ENCODE results near the gene DOCK3. TPM values are rescaled to one million over a fixed set of nuclear protein-coding genes. Genes with fewer than 3 reads are reported as not detected.
"Not testable (repeated sequence)": the region's sequence is repeated elsewhere in the genome, so short reads cannot be mapped to it uniquely, and the experiment has no call there.

Gene DOCK3
- total RNA-seq, 1 experiment from 2014 or later: 2.2 TPM

DNA sequence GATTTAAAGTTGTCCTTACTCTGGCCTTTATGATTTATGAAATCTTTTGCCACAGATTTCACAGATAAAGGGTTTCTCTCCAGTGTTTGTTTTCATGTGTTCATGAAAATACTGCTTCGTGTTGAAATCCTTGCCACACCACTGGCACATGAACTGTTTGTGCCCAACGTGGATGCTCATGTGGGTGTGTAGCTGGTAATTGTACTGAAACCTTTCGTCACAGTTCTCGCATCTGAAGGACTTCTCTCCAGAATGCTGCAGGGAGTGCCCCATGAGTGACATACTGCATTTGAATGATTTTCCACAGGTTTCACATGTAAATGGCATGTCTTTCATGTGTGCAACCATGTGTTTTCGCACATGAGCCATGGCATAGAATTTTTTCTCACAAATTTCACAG, 111.9 kb downstream of the DOCK3 start:
- no peak for DNase-seq (ENCODE audit: extremely low read depth, low read depth)

DNA sequence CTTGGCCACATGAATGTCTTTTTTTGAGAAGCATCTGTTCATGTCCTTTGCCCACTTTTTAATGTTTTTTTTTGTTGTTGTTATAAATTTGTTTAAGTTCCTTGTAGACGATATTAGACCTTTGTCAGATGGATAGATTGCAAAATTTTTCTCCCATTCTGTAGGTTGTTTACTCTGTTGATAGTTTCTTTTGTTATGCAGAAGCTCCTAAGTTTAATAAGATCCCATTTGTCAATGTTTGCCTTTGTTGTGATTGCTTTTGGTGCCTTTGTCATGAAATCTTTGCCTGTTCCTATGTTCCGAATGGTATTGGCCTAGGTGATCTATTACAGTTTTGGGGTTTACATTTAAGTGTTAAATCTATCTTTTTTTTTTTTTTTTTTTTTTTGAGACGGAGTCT, 116.2 kb downstream of the DOCK3 start:
- not testable (repeated sequence) for DNase-seq (ENCODE audit: extremely low read depth, low read depth)

DNA sequence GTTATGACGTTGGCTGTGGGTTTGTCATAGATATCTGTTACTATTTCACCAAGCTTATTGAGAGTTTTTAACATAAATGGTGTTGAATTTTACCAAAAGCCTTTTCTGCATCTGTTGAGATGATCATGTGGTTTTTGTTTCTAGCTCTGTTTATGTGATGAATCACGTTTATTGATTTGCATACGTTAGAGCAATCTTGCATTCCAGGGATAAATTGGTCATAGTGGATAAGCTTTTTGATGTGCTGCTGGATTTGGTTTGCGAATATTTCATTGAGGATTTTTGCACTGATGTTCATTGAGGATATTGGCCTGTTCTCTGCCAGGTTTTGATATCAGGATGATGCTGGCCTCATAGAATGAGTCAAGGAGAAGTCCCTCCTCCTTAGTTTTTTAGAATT, 117.8 kb downstream of the DOCK3 start:
- no peak for DNase-seq (ENCODE audit: extremely low read depth, low read depth)

DNA sequence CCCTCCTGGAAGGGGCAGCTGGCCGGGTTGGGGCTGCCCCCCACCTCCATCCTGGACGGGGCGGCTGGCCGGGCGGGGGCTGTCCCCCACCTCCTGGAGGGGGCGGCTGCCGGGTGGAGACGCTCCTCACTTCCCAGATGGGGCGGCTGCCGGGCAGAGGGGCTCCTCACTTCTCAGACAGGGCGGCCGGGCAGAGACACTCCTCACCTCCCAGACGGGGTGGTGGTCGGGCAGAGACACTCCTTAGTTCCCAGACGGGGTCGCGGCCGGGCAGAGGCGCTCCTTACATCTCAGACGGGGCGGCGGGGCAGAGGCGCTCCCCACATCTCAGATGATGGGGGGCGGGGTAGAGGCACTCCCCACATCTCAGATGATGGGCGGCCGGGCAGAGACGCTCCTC, 129.1 kb downstream of the DOCK3 start:
- not testable (repeated sequence) for DNase-seq (ENCODE audit: extremely low read depth, low read depth)

DNA sequence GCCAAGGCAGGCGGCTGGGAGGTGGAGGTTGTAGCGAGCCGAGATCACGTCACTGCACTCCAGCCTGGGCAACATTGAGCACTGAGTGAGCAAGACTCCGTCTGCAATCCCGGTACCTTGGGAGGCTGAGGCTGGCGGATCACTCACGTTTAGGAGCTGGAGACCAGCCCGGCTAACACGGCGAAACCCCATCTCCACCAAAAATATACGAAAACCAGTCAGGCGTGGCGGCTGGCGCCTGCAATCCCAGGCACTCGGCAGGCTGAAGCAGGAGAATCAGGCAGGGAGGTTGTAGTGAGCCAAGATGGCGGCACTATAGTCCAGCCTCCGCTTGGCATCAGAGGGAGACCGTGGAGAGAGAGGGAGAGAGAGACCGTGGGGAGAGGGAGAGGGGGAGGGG, 129.6 kb downstream of the DOCK3 start:
- not testable (repeated sequence) for DNase-seq (ENCODE audit: extremely low read depth, low read depth)

DNA sequence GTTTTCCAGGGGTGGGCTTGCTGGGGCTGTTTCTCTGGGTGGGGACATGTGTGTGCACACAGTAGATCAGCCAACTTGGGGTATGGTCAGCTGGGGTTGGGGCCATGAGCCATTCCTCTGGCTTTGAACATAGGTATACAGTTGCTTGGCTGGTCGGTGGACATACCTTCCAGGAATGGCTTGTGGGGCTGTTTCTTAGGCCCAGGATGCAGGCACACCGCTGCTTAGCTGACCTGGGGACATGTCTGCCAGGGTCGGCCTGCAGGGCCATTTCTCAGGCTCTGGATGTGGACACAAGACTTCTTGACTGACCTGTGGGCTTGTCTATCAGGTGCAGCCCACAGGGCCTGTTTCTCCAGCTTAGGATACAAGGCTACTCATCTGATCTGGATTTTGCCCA, 130.6 kb downstream of the DOCK3 start:
- no peak for DNase-seq (ENCODE audit: extremely low read depth, low read depth)

DNA sequence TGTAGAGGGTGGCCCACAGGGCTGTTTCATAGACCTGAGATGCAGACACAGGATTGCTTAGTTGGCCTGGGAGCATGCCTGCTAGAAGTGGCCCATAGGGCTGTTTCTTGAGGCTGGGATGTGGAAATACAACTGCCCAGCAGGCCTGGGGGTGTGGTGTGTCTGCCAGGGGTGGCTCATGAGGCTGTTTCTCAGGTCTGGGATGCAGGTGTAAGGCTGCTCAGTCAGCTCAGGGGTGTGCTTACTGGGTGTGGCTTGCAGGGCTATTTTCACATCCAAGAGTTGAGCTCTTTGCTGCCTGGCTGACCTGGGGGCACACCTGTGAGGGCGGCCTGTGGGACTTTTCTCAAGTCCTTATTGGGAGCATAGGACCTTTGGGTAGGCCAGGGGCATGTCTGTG, 131.3 kb downstream of the DOCK3 start:
- DNase-seq (ENCODE audit: extremely low read depth, low read depth): no peak

DNA sequence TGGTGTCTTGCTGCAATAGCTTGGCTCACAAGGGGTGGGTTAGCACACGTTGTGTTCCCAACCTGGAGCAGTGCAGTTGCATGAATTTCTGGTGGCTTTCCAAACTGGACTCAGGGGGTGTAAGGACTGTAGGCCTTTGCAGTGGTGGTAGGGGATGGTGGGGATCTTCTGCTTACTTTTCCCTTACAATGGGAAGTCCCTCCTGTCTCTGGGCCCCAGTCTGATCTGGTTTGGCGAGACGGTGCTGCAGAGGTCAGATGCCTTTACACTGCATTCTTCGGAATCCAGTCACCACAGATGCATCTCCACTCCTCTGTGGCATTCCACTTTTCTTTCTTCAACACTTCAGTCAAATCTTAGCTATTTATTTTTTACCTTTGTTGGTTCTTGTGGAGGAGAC, 132.1 kb downstream of the DOCK3 start:
- DNase-seq (ENCODE audit: extremely low read depth, low read depth): no peak

DNA sequence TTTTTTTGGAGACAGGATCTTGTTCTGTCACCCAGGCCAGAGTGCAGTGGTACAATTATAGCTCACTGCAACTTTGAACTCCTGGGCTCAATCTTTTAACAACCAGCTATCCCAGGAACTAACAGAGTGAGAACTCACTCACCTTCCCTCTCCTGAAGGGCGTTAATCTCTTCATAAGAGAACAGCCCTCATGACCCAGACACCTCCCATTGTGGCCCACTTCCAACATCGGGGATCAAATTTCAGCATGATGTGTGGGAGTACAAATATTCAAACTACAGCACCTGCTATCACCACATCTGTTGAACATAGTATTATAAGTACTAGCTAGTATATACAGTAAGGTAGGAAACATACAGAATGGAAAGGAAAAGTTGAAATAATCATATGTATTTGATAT, 132.5 kb downstream of the DOCK3 start:
- DNase-seq (ENCODE audit: extremely low read depth, low read depth): no peak

DNA sequence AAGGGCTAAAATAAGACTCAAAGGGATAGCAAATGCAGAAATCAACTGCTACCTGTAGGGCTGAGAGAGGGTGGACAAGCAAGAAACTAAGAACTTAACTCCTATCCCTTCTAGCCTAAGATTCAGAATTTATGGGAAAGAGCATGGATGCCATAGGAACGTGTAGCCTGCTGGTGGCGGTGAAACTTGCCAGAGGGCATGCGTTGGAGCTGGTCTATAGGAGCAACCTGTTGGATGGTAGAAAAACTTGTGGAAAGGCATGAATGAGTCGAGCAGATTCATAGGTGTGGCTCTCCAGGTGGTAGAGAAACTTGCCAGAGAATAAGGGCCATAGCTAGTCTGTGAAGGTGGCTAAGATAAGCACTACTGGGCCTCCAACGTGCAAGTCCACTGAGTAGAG, 137.2 kb downstream of the DOCK3 start:
- DNase-seq (ENCODE audit: extremely low read depth, low read depth): no peak

DNA sequence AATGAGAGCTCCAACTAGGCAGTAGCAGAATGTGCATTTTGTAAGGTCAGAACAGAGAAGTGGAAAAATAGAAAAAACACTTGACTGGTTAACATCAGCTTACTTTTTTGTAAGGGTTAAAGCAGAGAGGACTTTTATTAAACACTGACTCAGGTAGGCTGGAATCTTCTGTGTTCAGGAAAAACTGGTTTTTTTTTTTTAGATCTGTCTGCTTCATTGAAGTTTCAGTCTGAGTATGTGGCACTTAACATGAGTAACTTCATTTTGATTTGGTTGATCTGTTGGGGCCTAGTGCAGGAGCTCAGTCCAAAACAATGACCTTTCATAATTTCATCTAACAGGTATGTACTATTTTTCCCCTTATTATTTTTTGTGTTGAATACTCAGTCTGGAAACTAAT, 141.1 kb downstream of the DOCK3 start:
- DNase-seq (ENCODE audit: extremely low read depth, low read depth): no peak

DNA sequence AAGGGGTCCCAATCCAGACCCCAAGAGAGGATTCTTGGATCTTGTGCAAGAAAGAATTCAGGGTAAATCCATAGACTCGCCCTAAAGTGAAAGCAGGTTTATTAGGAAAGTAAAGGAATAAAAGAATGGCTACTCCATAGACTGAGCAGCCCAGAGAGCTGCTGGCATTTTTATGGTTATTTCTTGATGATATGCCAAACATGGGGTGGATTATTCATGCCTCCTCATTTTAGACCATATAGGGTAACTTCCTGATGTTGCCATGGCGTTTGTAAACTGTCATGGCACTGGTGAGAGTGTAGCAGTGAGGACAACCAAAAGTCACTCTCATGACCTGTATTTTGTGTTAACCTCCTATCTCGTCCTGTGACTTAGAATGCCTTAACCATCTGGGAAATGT, 142.2 kb downstream of the DOCK3 start:
- no peak for DNase-seq (ENCODE audit: extremely low read depth, low read depth)

DNA sequence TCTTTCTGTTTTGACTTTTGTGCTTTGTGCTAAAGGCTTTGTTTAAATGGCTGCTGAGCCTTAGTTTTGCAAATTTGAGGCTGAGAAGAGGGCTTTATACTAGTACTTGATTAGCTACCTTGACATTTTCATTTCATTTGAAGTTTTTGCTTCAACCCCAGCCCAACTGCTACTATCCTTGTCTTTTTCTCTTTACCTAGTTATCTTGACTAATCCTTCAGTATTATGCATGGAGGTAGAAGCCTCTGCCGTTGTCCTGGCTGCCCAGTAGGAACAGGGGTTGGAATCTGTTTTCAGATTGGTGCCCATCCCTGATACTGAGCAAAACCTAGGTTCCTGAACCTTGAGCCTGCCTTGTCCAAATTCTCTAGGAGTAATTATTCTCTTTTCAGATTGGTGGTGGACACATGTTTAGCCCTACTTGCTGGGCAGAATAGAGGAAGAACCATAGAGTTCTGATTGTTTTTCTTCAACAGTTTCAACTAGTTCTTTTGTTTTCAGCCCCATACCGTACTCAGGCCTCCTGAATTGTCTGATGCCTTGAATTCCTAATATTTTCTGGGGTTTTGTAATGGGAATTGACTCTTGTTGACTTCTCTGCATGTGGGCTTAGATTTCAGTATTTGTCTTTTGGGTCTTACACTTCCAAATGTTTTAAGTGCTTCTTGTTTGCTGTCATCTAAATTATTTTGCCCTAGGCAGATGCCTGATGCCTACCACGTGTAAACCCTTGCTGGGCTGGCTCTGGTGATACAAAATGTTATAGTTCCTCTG, 143.2 kb downstream of the DOCK3 start:
- no peak for DNase-seq (ENCODE audit: extremely low read depth, low read depth)

DNA sequence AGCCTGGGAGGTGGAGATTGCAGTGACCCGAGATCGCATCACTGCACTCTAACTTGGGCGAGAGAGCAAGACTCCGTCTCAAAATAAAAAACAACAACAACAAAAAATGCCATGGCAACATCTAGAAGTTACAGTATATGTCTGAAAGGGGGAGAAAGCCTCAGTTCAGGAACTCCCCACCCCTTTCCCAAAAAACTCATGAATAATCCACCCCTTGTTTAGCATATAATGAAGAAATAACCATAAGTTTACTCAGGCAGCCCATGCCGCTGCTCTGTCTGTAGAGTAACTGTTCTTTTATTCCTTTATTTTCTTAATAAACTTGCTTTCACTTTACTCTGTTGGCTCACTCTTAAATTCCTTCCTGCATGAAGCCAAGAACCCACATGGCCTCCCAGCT, 145.2 kb downstream of the DOCK3 start:
- no peak for DNase-seq (ENCODE audit: extremely low read depth, low read depth)

DNA sequence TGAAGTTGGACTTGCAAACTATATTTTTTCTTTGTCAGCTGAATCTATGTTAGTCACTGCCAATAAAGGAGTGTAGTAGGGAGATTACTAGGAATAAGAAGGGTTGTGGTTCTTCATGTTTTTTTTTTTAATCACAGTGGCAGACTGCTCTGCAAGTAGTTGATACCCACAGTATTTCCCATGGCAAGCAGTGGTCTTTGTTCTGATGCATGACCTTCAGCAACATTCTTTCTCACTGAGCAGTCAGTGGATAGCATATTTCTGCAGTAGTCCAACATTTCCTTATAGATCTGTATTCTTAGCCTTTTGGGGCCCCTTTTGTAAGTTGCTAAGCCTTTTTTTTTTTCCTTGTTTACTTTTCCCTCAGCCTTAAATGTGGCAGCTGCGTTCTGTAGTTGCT, 151.1 kb downstream of the DOCK3 start:
- DNase-seq (ENCODE audit: extremely low read depth, low read depth): no peak

DNA sequence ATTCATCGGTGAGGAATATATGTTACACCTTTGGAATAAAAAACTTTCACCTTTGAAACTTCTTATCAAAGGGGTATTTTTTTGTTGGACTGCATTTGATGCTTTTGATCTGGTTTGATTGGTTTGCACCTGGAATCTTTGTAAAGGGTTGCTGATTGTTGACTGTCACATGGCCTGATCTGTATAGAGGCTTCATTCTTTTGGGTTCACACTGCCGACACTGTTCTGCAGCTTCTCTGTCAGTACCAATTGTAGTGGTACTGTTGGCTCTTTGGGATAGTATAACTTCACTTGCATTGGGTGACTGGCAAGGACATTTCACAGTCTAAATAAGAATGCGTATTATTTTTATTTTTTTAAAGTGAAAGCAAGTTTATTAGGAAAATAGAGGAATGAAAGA, 155.7 kb downstream of the DOCK3 start:
- DNase-seq (ENCODE audit: extremely low read depth, low read depth): no peak

DNA sequence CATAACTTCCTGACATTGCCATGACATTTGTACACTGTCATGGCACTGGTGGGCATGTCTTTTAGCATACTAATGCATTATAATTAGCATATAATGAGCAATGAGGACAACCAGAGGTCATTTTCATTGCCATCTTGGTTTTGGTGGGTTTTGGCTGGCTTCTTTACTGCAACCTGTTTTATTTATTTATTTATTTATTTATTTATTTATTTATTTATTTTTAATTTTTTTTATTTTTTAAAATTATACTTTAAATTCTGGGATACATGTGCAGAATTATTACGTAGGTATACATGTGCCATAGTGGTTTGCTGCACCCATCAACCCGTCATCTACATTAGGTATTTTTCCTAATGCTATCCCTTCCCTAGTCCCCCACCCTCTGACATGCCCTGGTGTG, 156.3 kb downstream of the DOCK3 start:
- DNase-seq (ENCODE audit: extremely low read depth, low read depth): not testable (repeated sequence)

DNA sequence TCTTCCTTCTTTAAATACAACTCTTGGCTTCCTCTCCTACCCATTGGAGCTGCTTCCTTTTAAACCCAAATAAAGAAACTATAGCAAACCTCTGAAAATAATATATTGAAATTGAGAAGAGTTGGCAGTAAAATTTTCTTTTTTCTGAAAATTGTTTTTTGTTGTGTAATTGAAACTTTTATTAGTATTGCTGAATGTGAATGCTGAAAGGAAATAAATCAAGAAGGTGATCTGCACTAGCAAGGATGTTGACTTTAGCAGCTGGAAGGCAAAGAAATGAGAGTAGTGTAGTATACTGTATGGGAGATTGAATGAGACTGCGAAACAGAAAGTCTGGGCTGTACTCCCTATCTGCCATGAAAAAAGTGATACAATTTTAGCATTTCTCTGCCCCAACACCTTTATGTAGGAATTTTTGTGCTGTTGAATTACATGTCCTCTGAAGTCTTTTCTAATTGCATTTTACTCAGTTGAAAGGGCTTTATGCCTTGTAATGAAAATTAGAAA, 166.3 kb downstream of the DOCK3 start:
- DNase-seq (ENCODE audit: extremely low read depth, low read depth): no peak

DNA sequence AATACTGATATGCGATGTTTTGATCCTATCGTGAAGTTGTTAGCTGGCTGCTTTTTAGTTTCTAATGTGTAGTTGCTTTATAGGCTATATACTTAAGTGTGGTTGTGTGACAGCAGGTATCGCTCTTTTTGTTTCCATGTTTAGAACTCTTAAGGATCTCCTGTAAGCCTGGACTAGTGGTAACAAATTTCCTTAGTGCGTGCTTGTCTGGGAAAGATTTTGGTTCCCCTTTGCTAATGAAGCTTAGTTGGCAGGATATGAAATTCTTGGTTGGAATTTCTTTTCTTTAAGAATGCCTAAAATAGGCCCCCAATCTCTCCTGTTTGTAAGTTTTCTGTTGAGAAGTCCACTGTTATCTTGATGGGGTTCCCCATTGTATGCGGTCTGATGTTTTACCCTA, 173.6 kb downstream of the DOCK3 start:
- no peak for DNase-seq (ENCODE audit: extremely low read depth, low read depth)

DNA sequence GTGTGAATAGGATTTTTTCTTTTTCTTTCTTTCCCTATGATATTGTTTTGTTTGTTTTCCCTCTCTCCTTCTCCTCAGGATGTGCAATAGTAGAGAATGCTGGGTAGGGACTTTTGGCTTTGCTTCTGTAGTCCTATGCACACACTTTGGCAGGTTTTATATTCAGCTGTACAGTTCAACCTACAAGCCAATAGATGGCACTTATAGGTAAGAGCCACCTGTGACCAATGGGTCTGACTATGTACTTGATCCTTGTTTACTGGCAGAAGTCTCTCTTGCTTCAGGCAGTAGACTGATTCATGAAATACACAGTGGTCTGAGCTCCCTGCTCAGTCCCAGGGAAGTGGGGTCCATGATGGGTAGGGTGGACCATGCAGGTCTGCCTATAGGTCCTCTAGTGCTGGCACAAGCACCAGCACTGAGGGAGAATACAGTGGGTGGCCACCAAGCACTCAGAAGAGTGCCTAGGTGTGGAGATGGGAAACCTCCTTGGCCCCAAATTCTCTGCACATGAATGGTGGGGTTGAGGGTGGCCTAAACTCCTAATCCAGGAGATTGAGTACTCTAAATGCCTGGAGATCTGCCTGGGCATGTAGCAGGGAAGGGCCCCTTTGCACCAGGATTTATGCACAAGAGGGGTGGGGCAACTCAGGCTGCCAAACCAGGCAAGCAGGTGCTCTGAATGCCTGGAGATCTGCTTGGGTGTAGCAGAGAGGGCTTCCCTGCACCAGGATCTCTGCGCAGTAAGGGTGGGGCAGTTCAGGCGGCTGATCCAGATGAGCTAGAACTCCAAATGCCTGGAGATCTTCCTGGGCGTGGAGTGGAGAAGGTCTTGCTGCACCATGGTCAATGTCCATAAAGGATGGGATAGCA, 176.1 kb downstream of the DOCK3 start:
- no peak for DNase-seq (ENCODE audit: extremely low read depth, low read depth)

DNA sequence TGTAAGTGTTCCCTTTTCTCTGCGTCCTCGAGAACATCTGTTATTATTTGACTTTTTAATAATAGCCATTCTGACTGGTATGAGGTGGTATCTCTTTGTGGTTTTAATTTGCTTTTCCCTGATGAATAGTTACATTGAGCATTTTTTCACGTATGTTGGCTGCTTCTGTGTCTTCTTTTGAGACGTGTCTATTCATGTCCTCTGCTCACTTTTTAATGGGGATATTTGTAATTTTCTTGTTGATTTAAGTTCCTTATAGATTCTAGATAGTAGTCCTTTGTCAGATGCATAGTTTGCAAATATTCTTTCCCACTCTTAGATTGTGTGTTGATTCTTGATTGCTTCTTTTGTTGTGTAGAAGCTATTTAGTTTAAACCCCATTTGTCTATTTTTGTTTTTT, 179.2 kb downstream of the DOCK3 start:
- DNase-seq (ENCODE audit: extremely low read depth, low read depth): no peak

DNA sequence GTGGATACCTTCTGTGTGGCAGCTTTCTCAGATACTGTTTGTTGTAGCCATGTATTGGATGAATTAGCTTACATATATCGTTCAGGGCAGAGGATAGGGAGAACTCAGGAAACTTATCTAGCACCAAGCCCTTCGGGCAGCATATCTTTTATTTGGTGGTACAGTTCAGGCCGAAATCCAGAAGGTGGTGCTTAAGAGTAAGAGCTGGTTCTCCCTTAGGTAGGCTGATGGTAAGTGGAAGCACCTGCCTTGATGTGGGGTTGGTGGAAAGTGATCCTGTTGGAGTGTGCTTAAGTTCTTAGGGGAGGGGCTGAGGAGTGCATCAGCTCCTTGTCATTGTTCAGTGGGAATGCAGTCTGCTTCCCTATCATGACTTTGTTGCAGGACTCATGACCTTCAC, 187.5 kb downstream of the DOCK3 start:
- DNase-seq (ENCODE audit: extremely low read depth, low read depth): no peak
